Gastroesophageal sphincter (tissue), 3 donors: ENCODE results near the gene ENPP7.

ENCODE experiments used
- EP300 ChIP-seq: sonication (generic); formaldehyde crosslinking; IDR thresholded peaks from one replicate; pipeline ENCODE4 v1.6.1; 2017; ENCODE audit warnings: antibody characterized with exemption, mild to moderate bottlenecking
- POLR2A ChIP-seq, 2 donors: fragments of 450-650 bp; IDR thresholded peaks; one replicate each; pipeline ENCODE4 v1.6.1; 2017; ENCODE audit warnings: antibody characterized with exemption in 2 of 2, mild to moderate bottlenecking in 2 of 2, moderate library complexity in 1 of 2
- POLR2AphosphoS5 ChIP-seq: sonication (generic); formaldehyde crosslinking; IDR thresholded peaks from one replicate; pipeline ENCODE4 v1.6.1; 2017; ENCODE audit warnings: antibody characterized with exemption
- TF ChIP-seq, protein P1 (sequence below), 4 experiments: fragments of 200-600 bp in 2 of 4; fragments of 450-650 bp in 2 of 4; sonication (generic) in 1 of 4; IDR thresholded peaks; one replicate each; pipeline ENCODE4 v1.5.1; 2017 to 2019; ENCODE audit warnings: antibody characterized with exemption in 4 of 4, mild to moderate bottlenecking in 2 of 4, moderate library complexity in 2 of 4

DNA sequence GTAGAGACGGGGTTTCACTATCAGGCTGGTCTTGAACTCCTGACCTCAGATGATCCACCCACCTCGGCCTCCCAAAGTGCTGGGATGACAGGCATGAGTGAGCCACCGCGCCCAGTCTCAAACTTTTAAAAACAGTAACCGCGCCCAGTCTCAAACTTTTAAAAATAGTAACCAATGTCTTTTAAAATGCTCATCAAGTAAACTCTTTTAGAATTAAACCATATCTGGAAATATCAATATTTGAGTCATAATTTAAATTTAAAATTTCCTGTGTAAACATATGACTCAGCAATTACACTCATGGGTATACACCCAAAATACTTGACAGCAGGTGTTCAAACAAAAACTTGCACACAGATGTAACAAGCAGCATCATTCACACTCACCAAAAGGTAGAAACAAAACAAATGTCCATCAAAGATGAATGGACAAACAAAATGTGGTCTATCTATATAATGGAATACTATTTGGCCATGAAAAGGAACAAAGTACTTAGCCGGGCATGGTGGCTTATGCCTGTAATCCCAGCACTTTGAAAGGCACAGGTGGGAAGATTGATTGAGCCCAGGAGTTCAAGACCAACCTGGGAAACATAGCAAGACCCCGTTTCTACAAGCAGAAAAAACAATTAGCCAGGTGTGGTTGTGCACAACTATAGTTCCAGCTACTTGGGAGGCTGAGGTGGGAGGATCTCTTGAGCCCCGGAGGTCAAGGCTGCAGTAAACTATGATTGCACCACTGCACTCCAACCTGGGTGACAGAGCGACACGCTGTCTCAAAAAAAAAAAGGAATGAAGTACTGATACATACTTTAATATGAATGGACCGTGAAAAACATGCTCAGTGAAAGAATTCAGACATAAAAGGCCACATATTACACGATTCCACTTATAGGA is 20.2 kb downstream of the ENPP7 start:
- TF ChIP-seq, protein P1, sequence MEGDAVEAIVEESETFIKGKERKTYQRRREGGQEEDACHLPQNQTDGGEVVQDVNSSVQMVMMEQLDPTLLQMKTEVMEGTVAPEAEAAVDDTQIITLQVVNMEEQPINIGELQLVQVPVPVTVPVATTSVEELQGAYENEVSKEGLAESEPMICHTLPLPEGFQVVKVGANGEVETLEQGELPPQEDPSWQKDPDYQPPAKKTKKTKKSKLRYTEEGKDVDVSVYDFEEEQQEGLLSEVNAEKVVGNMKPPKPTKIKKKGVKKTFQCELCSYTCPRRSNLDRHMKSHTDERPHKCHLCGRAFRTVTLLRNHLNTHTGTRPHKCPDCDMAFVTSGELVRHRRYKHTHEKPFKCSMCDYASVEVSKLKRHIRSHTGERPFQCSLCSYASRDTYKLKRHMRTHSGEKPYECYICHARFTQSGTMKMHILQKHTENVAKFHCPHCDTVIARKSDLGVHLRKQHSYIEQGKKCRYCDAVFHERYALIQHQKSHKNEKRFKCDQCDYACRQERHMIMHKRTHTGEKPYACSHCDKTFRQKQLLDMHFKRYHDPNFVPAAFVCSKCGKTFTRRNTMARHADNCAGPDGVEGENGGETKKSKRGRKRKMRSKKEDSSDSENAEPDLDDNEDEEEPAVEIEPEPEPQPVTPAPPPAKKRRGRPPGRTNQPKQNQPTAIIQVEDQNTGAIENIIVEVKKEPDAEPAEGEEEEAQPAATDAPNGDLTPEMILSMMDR (IDR thresholded peaks at IDR 0.05) = no peak
- no peak for TF ChIP-seq POLR2A (IDR thresholded peaks at IDR 0.05)
- no peak for TF ChIP-seq POLR2AphosphoS5
- no peak for TF ChIP-seq EP300
